Mesenchymal stem cell (in vitro differentiated cells and primary cell): ENCODE measurements around the gene UGT1A10.

Experiments used
- DNase-seq: peaks from one replicate; pipeline ENCODE4 v3.0.0-alpha.2; 2013
- H2AFZ ChIP-seq: one replicate; pipeline ENCODE4 v1.6.1; 2013; ENCODE audit warnings: low read depth, mild to moderate bottlenecking, control low read depth, inconsistent platforms, low read length, moderate library complexity
- H2AK5ac ChIP-seq: 2 replicates; pipeline ENCODE4 v1.6.1; 2013; ENCODE audit warnings: low read length, moderate library complexity, mild to moderate bottlenecking, inconsistent platforms; ENCODE audit not compliant: severe bottlenecking
- H2BK120ac ChIP-seq: one replicate; pipeline ENCODE4 v1.6.1; 2013; ENCODE audit warnings: low read depth, mild to moderate bottlenecking, inconsistent platforms, low read length, moderate library complexity
- H2BK12ac ChIP-seq, 2 experiments: one replicate each; pipeline ENCODE4 v1.6.1; 2013; ENCODE audit warnings: inconsistent platforms in 2 of 2, low read length in 2 of 2, mild to moderate bottlenecking in 2 of 2, moderate library complexity in 2 of 2, control low read depth in 1 of 2
- H2BK15ac ChIP-seq: one replicate; pipeline ENCODE4 v1.6.1; 2013; ENCODE audit warnings: mild to moderate bottlenecking, low read depth, inconsistent platforms; ENCODE audit not compliant: poor library complexity, severe bottlenecking
- H2BK5ac ChIP-seq: 2 replicates; pipeline ENCODE4 v1.6.1; 2013; ENCODE audit warnings: low read depth, mild to moderate bottlenecking, low read length, control low read depth, inconsistent platforms; ENCODE audit not compliant: poor library complexity, severe bottlenecking
- H3K14ac ChIP-seq, 2 experiments: one replicate each; pipeline ENCODE4 v1.6.1; 2013; ENCODE audit warnings: inconsistent platforms in 2 of 2, low read length in 2 of 2, control low read depth in 1 of 2, mild to moderate bottlenecking in 1 of 2, moderate library complexity in 1 of 2
- H3K18ac ChIP-seq, 2 experiments: one replicate each; pipeline ENCODE4 v1.6.1; 2013; ENCODE audit warnings: inconsistent platforms in 2 of 2, low read length in 2 of 2, control low read depth in 1 of 2, low read depth in 1 of 2, mild to moderate bottlenecking in 1 of 2
- H3K23ac ChIP-seq, 2 experiments: one replicate each; pipeline ENCODE4 v1.6.1; 2013; ENCODE audit warnings: inconsistent platforms in 2 of 2, low read length in 2 of 2, mild to moderate bottlenecking in 2 of 2, moderate library complexity in 2 of 2, control low read depth in 1 of 2
- H3K27ac ChIP-seq: 2 replicates; pipeline ENCODE4 v1.5.1; 2013; ENCODE audit warnings: mild to moderate bottlenecking, moderate library complexity, low read length, control low read depth, inconsistent platforms; ENCODE audit not compliant: poor library complexity, severe bottlenecking
- H3K27me3 ChIP-seq, 2 experiments: 2 replicates each; pipeline versions ENCODE4 v1.6.1 to v1.7.0; 2013; ENCODE audit warnings: low read length in 2 of 2, mild to moderate bottlenecking in 2 of 2, moderate library complexity in 2 of 2, control low read depth in 1 of 2, inconsistent platforms in 1 of 2; ENCODE audit not compliant: control insufficient read depth in 1 of 2, insufficient read depth in 1 of 2
- H3K36me3 ChIP-seq, 2 experiments: 2 replicates each; pipeline versions ENCODE4 v1.6.1 to v1.7.0; 2013; ENCODE audit warnings: low read length in 2 of 2, control low read depth in 1 of 2, inconsistent platforms in 1 of 2, low read depth in 1 of 2, mild to moderate bottlenecking in 1 of 2; ENCODE audit not compliant: insufficient read depth in 2 of 2, control insufficient read depth in 1 of 2
- H3K4ac ChIP-seq, 2 experiments: one replicate each; pipeline ENCODE4 v1.6.1; 2013; ENCODE audit warnings: inconsistent platforms in 2 of 2, low read length in 2 of 2, mild to moderate bottlenecking in 2 of 2, moderate library complexity in 2 of 2, control low read depth in 1 of 2, low read depth in 1 of 2
- H3K4me1 ChIP-seq: 2 replicates; pipeline ENCODE4 v1.6.1; 2013; ENCODE audit warnings: low read depth, low read length, control low read depth; ENCODE audit not compliant: control insufficient read depth, insufficient read depth
- H3K4me2 ChIP-seq: 2 replicates; pipeline ENCODE4 v1.6.1; 2013; ENCODE audit warnings: low read length, mild to moderate bottlenecking, inconsistent platforms; ENCODE audit not compliant: poor library complexity, severe bottlenecking
- H3K4me3 ChIP-seq, 2 experiments: 2 replicates each; pipeline versions ENCODE4 v1.5.1 to v1.7.0; 2013; ENCODE audit warnings: low read length in 2 of 2, mild to moderate bottlenecking in 2 of 2, control low read depth in 1 of 2, low read depth in 1 of 2; ENCODE audit not compliant: insufficient read depth in 1 of 2
- H3K79me1 ChIP-seq: replicated peaks from 2 replicates; pipeline ENCODE4 v1.6.1; 2013; ENCODE audit warnings: mild to moderate bottlenecking, control low read depth, low read length, inconsistent platforms; ENCODE audit not compliant: poor library complexity, severe bottlenecking
- H3K9ac ChIP-seq: 2 replicates; pipeline ENCODE4 v1.7.0; 2013; ENCODE audit warnings: mild to moderate bottlenecking, low read length, moderate library complexity
- H3K9me3 ChIP-seq: 2 replicates; pipeline ENCODE4 v1.7.0; 2013; ENCODE audit warnings: mild to moderate bottlenecking, low read length; ENCODE audit not compliant: control insufficient read depth
- H4K8ac ChIP-seq: one replicate; pipeline ENCODE4 v1.6.1; 2013; ENCODE audit warnings: inconsistent platforms, mild to moderate bottlenecking, low read length, moderate library complexity
- H4K91ac ChIP-seq: one replicate; pipeline ENCODE4 v1.6.1; 2013; ENCODE audit warnings: mild to moderate bottlenecking, low read length, inconsistent platforms
- WGBS: methylation state at CpG from one replicate; pipeline ENCODE4 v1.1.7; 2013; ENCODE audit warnings: mixed read lengths; 5-methylcytosine and 5-hydroxymethylcytosine counted together

UGT1A10 gene

DNA sequence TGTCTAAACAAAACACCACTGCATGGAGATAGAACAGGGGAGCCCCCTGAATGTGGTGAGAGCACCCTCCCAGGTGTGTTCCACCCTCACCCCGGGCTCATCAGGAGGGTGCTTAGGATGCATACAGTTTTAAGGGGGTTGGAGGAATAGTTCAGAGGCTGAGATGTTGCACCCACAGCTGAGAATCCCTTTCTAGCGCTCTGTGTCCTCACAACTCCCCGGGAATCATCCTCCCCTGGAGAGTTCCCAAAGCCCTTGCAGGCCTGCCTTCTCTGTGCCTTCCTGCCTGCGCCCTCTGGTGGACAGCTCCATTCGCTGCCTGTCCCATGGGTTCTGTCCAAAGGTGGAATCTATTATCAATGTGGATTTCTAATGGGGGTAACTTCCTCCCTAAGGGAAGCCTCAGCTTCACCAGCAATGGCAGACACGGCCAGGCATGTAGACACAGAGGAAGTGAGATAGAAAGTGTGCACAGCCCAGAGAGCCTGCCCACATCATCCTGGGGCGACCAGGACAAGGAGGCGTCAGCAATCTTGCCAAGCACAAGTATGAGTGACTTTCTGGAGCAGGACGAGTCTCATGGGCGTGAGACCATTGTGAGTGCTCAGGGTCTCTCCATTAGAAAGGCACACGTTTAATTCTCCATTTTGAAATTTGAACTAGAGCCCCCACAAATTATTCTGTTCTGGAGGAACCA, 75.2 kb downstream of the UGT1A10 start:
- Histone ChIP-seq H3K4me3 (no peak overlapping the region), H3K4me2 (no peak overlapping the region), H2BK15ac (no peak overlapping the region), H3K23ac (no peak overlapping the region), H2AK5ac (peak overlapping the region; percentile 72), H3K4ac (no peak overlapping the region), H3K36me3 (no peaks in the 10 kb centered on the region), H3K27ac (no peak overlapping the region), H2AFZ (no peak overlapping the region), H3K4me1 (peaks cover 9% of the 10 kb centered on the region), H3K18ac (no peak overlapping the region), H2BK120ac (no peak overlapping the region), H2BK12ac (peak overlapping the region in 1 of 2 experiments; percentile 61), H3K9me3 (no peaks in the 10 kb centered on the region), H3K14ac (no peak overlapping the region), H4K8ac (no peak overlapping the region), H2BK5ac (no peak overlapping the region), H4K91ac (no peak overlapping the region), H3K9ac (no peak overlapping the region), H3K27me3 (peaks cover 0 to 22% of the 10 kb centered on the region in 2 experiments), H3K79me1 (no peaks in the 10 kb centered on the region)
- 49% methylated on average over 10 of the region's 11 CpGs for WGBS
- peak; percentile 68 for DNase-seq

DNA sequence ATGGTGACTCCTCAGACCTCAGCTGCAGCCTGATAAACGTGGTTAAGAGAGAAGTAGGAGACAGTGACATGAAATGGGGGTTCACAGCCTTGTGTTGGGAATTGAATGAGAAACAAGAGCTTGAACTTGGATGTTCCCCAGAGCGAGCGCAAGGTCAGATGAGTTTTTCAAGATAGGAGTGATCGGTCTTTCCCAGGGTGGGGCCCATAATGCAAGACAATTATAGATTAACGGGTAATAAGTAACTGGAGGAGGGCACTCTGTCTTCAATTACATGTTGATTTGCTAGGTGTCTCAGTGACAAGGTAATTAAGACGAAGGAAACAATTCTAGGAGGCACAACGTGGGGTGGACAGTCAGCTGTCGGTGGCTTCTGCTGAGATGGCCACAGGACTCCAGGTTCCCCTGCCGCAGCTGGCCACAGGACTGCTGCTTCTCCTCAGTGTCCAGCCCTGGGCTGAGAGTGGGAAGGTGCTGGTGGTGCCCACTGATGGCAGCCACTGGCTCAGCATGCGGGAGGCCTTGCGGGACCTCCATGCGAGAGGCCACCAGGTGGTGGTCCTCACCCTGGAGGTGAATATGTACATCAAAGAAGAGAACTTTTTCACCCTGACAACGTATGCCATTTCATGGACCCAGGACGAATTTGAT, 76.5 kb downstream of the UGT1A10 start, which contains the start of gene UGT1A5:
UGT1A5 (plus strand) TSS at position 297 of the 651 bp plus-strand sequence; CDS start at position 382, 85 bp downstream.
- H3K79me1 ChIP-seq: no peaks in the 10 kb centered on the region
- H2BK120ac ChIP-seq: no peak within 1 kb of the TSS
- no peak within 1 kb of the TSS for H3K4me2 ChIP-seq
- no peaks in the 10 kb centered on the region for H3K9me3 ChIP-seq
- no peak within 1 kb of the TSS for H3K4me3 ChIP-seq
- H2BK5ac ChIP-seq: no peak within 1 kb of the TSS
- WGBS: 80% methylated on average over 14 of the region's 14 CpGs
- H3K23ac ChIP-seq: no peak within 1 kb of the TSS
- no peak within 1 kb of the TSS for H3K9ac ChIP-seq
- H3K36me3 ChIP-seq: no peaks in the 10 kb centered on the region
- H2BK15ac ChIP-seq: no peak within 1 kb of the TSS
- H3K18ac ChIP-seq: no peak within 1 kb of the TSS
- no peak within 1 kb of the TSS for H4K8ac ChIP-seq
- H3K4me1 ChIP-seq: peaks cover 7% of the 10 kb centered on the region
- peak within 1 kb of the TSS in 1 of 2 experiments; percentile 13 for H3K14ac ChIP-seq
- peaks cover 8 to 32% of the 10 kb centered on the region in 2 experiments for H3K27me3 ChIP-seq
- DNase-seq: no peak
- H2AFZ ChIP-seq: no peak within 1 kb of the TSS
- no peak within 1 kb of the TSS for H3K4ac ChIP-seq
- no peak within 1 kb of the TSS for H2BK12ac ChIP-seq
- H3K27ac ChIP-seq: no peak within 1 kb of the TSS
- H2AK5ac ChIP-seq: no peak within 1 kb of the TSS
- H4K91ac ChIP-seq: no peak within 1 kb of the TSS

DNA sequence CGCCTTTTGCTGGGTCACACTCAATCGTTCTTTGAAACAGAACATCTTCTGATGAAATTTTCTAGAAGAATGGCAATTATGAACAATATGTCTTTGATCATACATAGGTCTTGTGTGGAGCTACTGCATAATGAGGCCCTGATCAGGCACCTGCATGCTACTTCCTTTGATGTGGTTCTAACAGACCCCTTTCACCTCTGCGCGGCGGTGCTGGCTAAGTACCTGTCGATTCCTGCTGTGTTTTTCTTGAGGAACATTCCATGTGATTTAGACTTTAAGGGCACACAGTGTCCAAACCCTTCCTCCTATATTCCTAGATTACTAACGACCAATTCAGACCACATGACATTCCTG, 77.0 kb downstream of the UGT1A10 start:
- no peak overlapping the region for H4K91ac ChIP-seq
- no peak overlapping the region for H2AK5ac ChIP-seq
- H3K9ac ChIP-seq: no peak overlapping the region
- no peak overlapping the region for H3K14ac ChIP-seq
- H2AFZ ChIP-seq: no peak overlapping the region
- H3K23ac ChIP-seq: no peak overlapping the region
- H3K18ac ChIP-seq: no peak overlapping the region
- no peak overlapping the region for H2BK5ac ChIP-seq
- no peak for DNase-seq
- H3K79me1 ChIP-seq: no peaks in the 10 kb centered on the region
- H3K4me1 ChIP-seq: peaks cover 7% of the 10 kb centered on the region
- no peaks in the 10 kb centered on the region for H3K36me3 ChIP-seq
- 89% methylated on average over 7 of the region's 7 CpGs for WGBS
- H3K27me3 ChIP-seq: peaks cover 13 to 36% of the 10 kb centered on the region in 2 experiments
- no peak overlapping the region for H4K8ac ChIP-seq
- H3K27ac ChIP-seq: no peak overlapping the region
- no peaks in the 10 kb centered on the region for H3K9me3 ChIP-seq
- no peak overlapping the region for H2BK15ac ChIP-seq
- no peak overlapping the region for H3K4me2 ChIP-seq
- no peak overlapping the region for H3K4me3 ChIP-seq
- H2BK12ac ChIP-seq: no peak overlapping the region
- H2BK120ac ChIP-seq: no peak overlapping the region
- H3K4ac ChIP-seq: no peak overlapping the region

DNA sequence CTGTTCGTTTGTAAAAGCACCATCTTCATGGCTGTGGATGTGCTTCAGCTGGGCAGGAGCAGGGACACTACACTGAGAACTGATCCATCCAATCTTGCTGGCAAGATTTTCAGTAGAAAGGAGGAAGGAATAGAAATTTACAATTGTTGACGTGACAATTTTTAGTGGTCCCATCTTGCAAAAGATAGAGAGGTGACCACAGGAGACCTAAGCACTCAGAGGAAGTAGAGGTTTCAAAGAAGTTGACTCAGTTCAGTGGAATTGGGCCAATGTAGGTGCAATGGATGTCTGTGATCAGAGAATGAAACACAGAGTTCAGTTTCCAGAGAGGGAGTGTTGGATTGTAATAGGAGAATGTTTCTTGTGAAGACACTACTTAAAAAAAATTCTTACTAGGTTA, 77.9 kb downstream of the UGT1A10 start:
- H3K18ac ChIP-seq: no peak overlapping the region
- no peak overlapping the region for H4K8ac ChIP-seq
- no peak for DNase-seq
- no peaks in the 10 kb centered on the region for H3K79me1 ChIP-seq
- no peak overlapping the region for H3K4me2 ChIP-seq
- no peak overlapping the region for H2BK5ac ChIP-seq
- no peak overlapping the region for H4K91ac ChIP-seq
- H2BK12ac ChIP-seq: no peak overlapping the region
- H3K4ac ChIP-seq: no peak overlapping the region
- H2AFZ ChIP-seq: no peak overlapping the region
- no peaks in the 10 kb centered on the region for H3K9me3 ChIP-seq
- H2BK120ac ChIP-seq: no peak overlapping the region
- no peak overlapping the region for H2BK15ac ChIP-seq
- no peak overlapping the region for H3K14ac ChIP-seq
- peaks cover 18 to 38% of the 10 kb centered on the region in 2 experiments for H3K27me3 ChIP-seq
- no peak overlapping the region for H2AK5ac ChIP-seq
- peaks cover 7% of the 10 kb centered on the region for H3K4me1 ChIP-seq
- 71% methylated on average over 2 of the region's 2 CpGs for WGBS
- H3K4me3 ChIP-seq: no peak overlapping the region
- H3K27ac ChIP-seq: no peak overlapping the region
- no peak overlapping the region for H3K23ac ChIP-seq
- no peaks in the 10 kb centered on the region for H3K36me3 ChIP-seq
- H3K9ac ChIP-seq: no peak overlapping the region
